ENCODE data around the gene PEF1. TPM values are rescaled to one million over a fixed set of nuclear protein-coding genes. Genes with fewer than 3 reads are reported as not detected.

The PEF1 gene
- total RNA-seq, 1 experiment from 2014 or later: 56.3 TPM

- H3K27ac ChIP-seq (ENCODE audit: low read depth, low read length, poor library complexity, severe bottlenecking): no peak overlapping the region
- H3K4me3 ChIP-seq (ENCODE audit: low read depth, low read length, poor library complexity, severe bottlenecking): no peak overlapping the region
- no peaks in the 10 kb centered on the region for H3K36me3 ChIP-seq (ENCODE audit: insufficient read depth, low read length, poor library complexity, severe bottlenecking)
- no peaks in the 10 kb centered on the region for H3K27me3 ChIP-seq (replicated peaks; ENCODE audit: insufficient read depth, low read depth, low read length, poor library complexity)
- no TSS peak for BruUV-seq (replicated peaks)
- H3K4me1 ChIP-seq (ENCODE audit: insufficient read depth, low read length, poor library complexity, severe bottlenecking): no peaks in the 10 kb centered on the region
- ChIA-PET CTCF (no interaction called here), POLR2A (ENCODE audit: low non-redundant PET) (no interaction called here)
- no peak for DNase-seq (ENCODE audit: low spot score)
- intact Hi-C loops (cut with micrococcal nuclease; ENCODE audit: unreplicated experiment): no loop called here
- TF ChIP-seq, protein P1, sequence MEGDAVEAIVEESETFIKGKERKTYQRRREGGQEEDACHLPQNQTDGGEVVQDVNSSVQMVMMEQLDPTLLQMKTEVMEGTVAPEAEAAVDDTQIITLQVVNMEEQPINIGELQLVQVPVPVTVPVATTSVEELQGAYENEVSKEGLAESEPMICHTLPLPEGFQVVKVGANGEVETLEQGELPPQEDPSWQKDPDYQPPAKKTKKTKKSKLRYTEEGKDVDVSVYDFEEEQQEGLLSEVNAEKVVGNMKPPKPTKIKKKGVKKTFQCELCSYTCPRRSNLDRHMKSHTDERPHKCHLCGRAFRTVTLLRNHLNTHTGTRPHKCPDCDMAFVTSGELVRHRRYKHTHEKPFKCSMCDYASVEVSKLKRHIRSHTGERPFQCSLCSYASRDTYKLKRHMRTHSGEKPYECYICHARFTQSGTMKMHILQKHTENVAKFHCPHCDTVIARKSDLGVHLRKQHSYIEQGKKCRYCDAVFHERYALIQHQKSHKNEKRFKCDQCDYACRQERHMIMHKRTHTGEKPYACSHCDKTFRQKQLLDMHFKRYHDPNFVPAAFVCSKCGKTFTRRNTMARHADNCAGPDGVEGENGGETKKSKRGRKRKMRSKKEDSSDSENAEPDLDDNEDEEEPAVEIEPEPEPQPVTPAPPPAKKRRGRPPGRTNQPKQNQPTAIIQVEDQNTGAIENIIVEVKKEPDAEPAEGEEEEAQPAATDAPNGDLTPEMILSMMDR (conservative IDR thresholded peaks at IDR 0.05; ENCODE audit: low read depth, low read length): no peak
- TF ChIP-seq EZH2 (IDR thresholded peaks at IDR 0.05; ENCODE audit: borderline replicate concordance, low read depth, low read length, poor library complexity, severe bottlenecking): no peak
- no peaks in the 10 kb centered on the region for H3K9me3 ChIP-seq (ENCODE audit: low read depth, low read length, poor library complexity, severe bottlenecking)
Observed at GRCh38 chr1:31600641-31601040, 44.0 kb downstream of the PEF1 start.

DNA sequence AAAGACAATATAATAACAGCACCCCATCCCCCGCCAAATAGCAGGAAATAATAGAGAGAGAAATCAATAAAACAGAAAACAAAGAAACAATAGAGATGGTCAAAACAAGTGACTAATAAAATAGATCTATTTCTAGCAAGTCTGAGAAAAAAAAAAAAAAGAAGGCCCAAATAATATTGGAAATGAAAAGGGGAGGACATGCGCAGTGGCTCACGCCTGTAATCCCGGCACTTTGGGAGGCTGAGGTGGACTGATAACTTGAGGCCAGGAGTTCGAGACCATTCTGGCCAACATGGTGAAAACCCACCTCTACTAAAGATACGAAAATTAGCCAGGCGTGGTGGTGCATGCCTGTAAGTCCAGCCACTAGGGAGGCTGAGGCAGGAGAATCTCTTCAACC, 45.7 kb downstream of the PEF1 start:
- ChIA-PET POLR2A (ENCODE audit: low non-redundant PET) (no interaction called here), CTCF (no interaction called here)

GRCh38 chr1:31596737-31597097, 48.0 kb downstream of the PEF1 start:
- no peak overlapping the region for H3K4me3 ChIP-seq (ENCODE audit: low read depth, low read length, poor library complexity, severe bottlenecking)
- H3K4me1 ChIP-seq (ENCODE audit: insufficient read depth, low read length, poor library complexity, severe bottlenecking): no peaks in the 10 kb centered on the region
- DNase-seq (ENCODE audit: low spot score): no peak
- no peaks in the 10 kb centered on the region for H3K9me3 ChIP-seq (ENCODE audit: low read depth, low read length, poor library complexity, severe bottlenecking)
- no TSS peak for BruUV-seq (replicated peaks)
- ChIA-PET POLR2A (ENCODE audit: low non-redundant PET) (no interaction called here), CTCF (no interaction called here)
- intact Hi-C loops (cut with micrococcal nuclease; ENCODE audit: unreplicated experiment): no loop called here
- TF ChIP-seq, protein P1 (conservative IDR thresholded peaks at IDR 0.05; ENCODE audit: low read depth, low read length): no peak
- TF ChIP-seq EZH2 (IDR thresholded peaks at IDR 0.05; ENCODE audit: borderline replicate concordance, low read depth, low read length, poor library complexity, severe bottlenecking): no peak
- H3K27ac ChIP-seq (ENCODE audit: low read depth, low read length, poor library complexity, severe bottlenecking): no peak overlapping the region
- no peaks in the 10 kb centered on the region for H3K27me3 ChIP-seq (replicated peaks; ENCODE audit: insufficient read depth, low read depth, low read length, poor library complexity)
- H3K36me3 ChIP-seq (ENCODE audit: insufficient read depth, low read length, poor library complexity, severe bottlenecking): no peaks in the 10 kb centered on the region

More for the DNA sequence above, 45.7 kb downstream of the PEF1 start:
- BruUV-seq (replicated peaks): no TSS peak
- no peaks in the 10 kb centered on the region for H3K9me3 ChIP-seq (ENCODE audit: low read depth, low read length, poor library complexity, severe bottlenecking)
- TF ChIP-seq, protein P1 (conservative IDR thresholded peaks at IDR 0.05; ENCODE audit: low read depth, low read length): no peak
- no peak for TF ChIP-seq EZH2 (IDR thresholded peaks at IDR 0.05; ENCODE audit: borderline replicate concordance, low read depth, low read length, poor library complexity, severe bottlenecking)
- DNase-seq (ENCODE audit: low spot score): no peak
- intact Hi-C loops (cut with micrococcal nuclease; ENCODE audit: unreplicated experiment): no loop called here
- no peak overlapping the region for H3K27ac ChIP-seq (ENCODE audit: low read depth, low read length, poor library complexity, severe bottlenecking)
- H3K36me3 ChIP-seq (ENCODE audit: insufficient read depth, low read length, poor library complexity, severe bottlenecking): no peaks in the 10 kb centered on the region
- H3K27me3 ChIP-seq (replicated peaks; ENCODE audit: insufficient read depth, low read depth, low read length, poor library complexity): no peaks in the 10 kb centered on the region
- no peak overlapping the region for H3K4me3 ChIP-seq (ENCODE audit: low read depth, low read length, poor library complexity, severe bottlenecking)
- H3K4me1 ChIP-seq (ENCODE audit: insufficient read depth, low read length, poor library complexity, severe bottlenecking): no peaks in the 10 kb centered on the region

Data from A673 (cell line).